Muscle of leg (tissue), 11 donors: Measurements from ENCODE around the gene PPTC7. TPM values are rescaled to one million over a fixed set of nuclear protein-coding genes. Genes with fewer than 3 reads are reported as not detected.
"Not testable (repeated sequence)": the region's sequence is repeated elsewhere in the genome, so short reads cannot be mapped to it uniquely, and the experiment has no call there.

Experiments used
- DNase-seq: peaks from one replicate; pipeline ENCODE4 v3.0.0; 2013
- H3K27ac ChIP-seq: one replicate; pipeline ENCODE4 v1.5.1; 2013; ENCODE audit warnings: mild to moderate bottlenecking, low read length, control low read depth
- H3K27me3 ChIP-seq: one replicate; pipeline ENCODE4 v1.6.1; 2013; ENCODE audit warnings: low read length; ENCODE audit not compliant: control insufficient read depth, insufficient read depth
- H3K36me3 ChIP-seq: one replicate; pipeline ENCODE4 v1.6.1; 2013; ENCODE audit warnings: low read length; ENCODE audit not compliant: control insufficient read depth, insufficient read depth
- H3K4me1 ChIP-seq: one replicate; pipeline ENCODE4 v1.6.1; 2013; ENCODE audit warnings: low read length; ENCODE audit not compliant: control insufficient read depth, insufficient read depth
- H3K4me3 ChIP-seq: one replicate; pipeline ENCODE4 v1.5.1; 2013; ENCODE audit warnings: low read length, control low read depth
- H3K9me3 ChIP-seq: replicated peaks from 2 replicates; pipeline ENCODE4 v1.6.1; 2013; ENCODE audit warnings: low read depth, low read length; ENCODE audit not compliant: control insufficient read depth
- WGBS: methylation state at CpG from one replicate; pipeline ENCODE4 v1.1.5; 2013; ENCODE audit warnings: missing lambda C conversion rate; ENCODE audit not compliant: insufficient coverage; 5-methylcytosine and 5-hydroxymethylcytosine counted together
- polyA plus RNA-seq, 8 donors: library from polyadenylated mRNA; unstranded; fragments of 120-200 nt; gene quantifications; one replicate each; pipeline versions ENCODE4 v1.2.1 to v1.2.3, GENCODE V29; 2013; ENCODE audit warnings: inconsistent platforms in 1 of 8, low replicate concordance in 1 of 8; ENCODE audit not compliant: insufficient read length in 8 of 8, insufficient read depth in 1 of 8
- total RNA-seq: library from RNA; stranded (reverse); fragments of 120-200 nt; gene quantifications from one replicate; pipeline ENCODE4 v1.2.4, GENCODE V29; 2013

Gene PPTC7
- total and polyA plus RNA-seq, 9 donors, result 3.8 to 12.1 (median 11.0) TPM

- H3K27me3 ChIP-seq, H3K4me3 ChIP-seq, DNase-seq, H3K36me3 ChIP-seq, H3K27ac ChIP-seq, H3K9me3 ChIP-seq, H3K4me1 ChIP-seq: not testable (repeated sequence)
- 96% methylated on average over 3 of the region's 5 CpGs for WGBS
Measured at GRCh38 chr12:110562386-110562785, 20.7 kb downstream of the PPTC7 start.

GRCh38 chr12:110561471-110562201 lies 21.5 kb downstream of the PPTC7 start:
- H3K4me3 ChIP-seq, result no peak overlapping the region
- DNase-seq, result no peak
- WGBS, result 82% methylated on average over 7 of the region's 15 CpGs
- no peaks in the 10 kb centered on the region for H3K4me1 ChIP-seq
- no peaks in the 10 kb centered on the region for H3K36me3 ChIP-seq
- no peaks in the 10 kb centered on the region for H3K9me3 ChIP-seq
- no peak overlapping the region for H3K27ac ChIP-seq
- H3K27me3 ChIP-seq, result no peaks in the 10 kb centered on the region

DNA sequence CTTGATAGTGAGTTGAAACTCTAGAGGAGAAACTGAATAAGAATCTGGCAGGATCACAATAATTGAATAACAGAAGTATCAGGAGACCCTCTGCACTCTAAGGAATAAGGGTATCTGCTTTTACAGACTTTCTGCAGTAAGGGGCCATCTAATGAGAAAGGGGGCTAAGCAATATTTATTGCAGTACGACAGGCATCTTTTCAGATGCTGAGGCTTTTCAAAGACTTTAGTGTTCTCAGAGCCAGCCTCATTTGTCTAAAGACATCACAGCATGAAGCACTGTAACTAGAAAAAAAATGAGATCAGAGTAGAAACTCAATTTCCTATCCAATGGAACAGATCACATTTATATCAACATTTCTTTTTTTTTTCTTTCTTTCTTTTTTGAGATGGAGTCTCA lies 22.2 kb downstream of the PPTC7 start:
- Histone ChIP-seq H3K4me3 (no peak overlapping the region), H3K4me1 (no peaks in the 10 kb centered on the region), H3K36me3 (no peaks in the 10 kb centered on the region), H3K27me3 (no peaks in the 10 kb centered on the region), H3K27ac (no peak overlapping the region), H3K9me3 (no peaks in the 10 kb centered on the region)
- DNase-seq, result no peak
- no CpG with 5 or more reads among the region's 1 CpG for whole genome bisulfite sequencing

DNA sequence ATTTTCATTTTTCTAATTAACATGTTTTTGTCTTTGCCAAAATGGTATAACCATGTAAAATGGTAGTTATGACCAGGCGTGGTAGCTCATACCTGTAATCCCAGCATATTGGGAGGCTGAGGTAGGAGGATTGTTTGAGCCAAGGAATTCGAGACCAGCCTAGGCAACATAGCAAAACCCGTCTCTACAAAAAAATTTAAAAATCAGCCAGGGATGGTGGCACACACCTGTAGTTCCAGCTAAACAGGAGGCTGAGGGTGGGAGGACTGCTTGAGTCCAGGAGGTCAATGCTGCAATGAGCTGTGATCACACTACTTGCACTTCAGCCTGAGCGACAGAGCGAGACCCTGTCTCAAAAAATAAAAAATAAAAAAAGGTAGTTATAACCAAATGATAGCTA lies 23.1 kb downstream of the PPTC7 start:
- no peaks in the 10 kb centered on the region for H3K9me3 ChIP-seq

DNA sequence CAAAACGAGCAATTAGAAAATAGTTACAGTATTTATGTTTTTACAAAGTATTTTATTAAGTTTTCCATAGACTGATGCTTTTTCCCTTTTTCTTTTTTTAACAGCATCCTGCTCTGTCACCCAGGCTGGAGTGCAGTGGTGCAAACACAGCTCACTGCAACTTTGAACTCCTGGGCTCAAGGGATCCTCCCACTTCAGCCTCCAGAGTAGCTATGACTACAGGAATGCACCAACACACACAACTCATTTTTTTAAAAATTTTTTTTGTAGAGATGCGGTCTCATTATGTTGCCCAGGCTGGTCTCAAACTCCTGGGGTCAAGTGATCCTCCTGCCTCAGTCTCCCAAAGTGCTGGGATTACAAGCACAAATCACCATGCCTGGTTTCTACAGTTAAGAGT lies 24.2 kb downstream of the PPTC7 start:
- not testable (repeated sequence) for H3K4me3 ChIP-seq, DNase-seq, H3K36me3 ChIP-seq, H3K27me3 ChIP-seq, H3K27ac ChIP-seq, H3K4me1 ChIP-seq, H3K9me3 ChIP-seq
- WGBS, result no CpG with 5 or more reads among the region's 2 CpGs

More for the DNA sequence above, 23.1 kb downstream of the PPTC7 start:
- DNase-seq, result no peak
- Histone ChIP-seq H3K4me3 (no peak overlapping the region), H3K27me3 (no peaks in the 10 kb centered on the region), H3K36me3 (no peaks in the 10 kb centered on the region), H3K27ac (no peak overlapping the region), H3K4me1 (no peaks in the 10 kb centered on the region)
- WGBS, result no CpG with 5 or more reads among the region's 5 CpGs

DNA sequence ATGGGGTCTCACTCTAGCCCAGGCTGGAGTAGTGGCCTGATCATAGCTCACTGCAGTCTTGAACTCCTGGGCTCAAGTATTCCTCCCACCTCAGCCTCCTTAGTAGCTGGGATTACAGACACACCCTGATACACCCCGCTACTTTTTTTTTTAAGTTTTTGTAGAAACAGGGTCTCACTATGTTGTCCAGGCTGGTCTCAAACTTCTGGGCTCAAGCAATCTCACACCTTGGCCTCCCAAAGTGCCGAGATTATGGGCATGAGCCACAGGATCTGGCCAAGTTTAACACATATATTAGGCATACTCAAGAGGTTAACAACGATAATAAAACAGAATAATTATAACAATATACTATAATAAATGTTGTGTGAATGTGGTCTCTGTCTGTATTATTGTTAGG lies 25.8 kb downstream of the PPTC7 start:
- no peak for DNase-seq
- H3K4me1 ChIP-seq, result no peaks in the 10 kb centered on the region
- no peaks in the 10 kb centered on the region for H3K27me3 ChIP-seq
- H3K4me3 ChIP-seq, result no peak overlapping the region
- no peaks in the 10 kb centered on the region for H3K36me3 ChIP-seq
- no peaks in the 10 kb centered on the region for H3K9me3 ChIP-seq
- no peak overlapping the region for H3K27ac ChIP-seq
- WGBS, result 100% methylated on average over 1 of the region's 3 CpGs

DNA sequence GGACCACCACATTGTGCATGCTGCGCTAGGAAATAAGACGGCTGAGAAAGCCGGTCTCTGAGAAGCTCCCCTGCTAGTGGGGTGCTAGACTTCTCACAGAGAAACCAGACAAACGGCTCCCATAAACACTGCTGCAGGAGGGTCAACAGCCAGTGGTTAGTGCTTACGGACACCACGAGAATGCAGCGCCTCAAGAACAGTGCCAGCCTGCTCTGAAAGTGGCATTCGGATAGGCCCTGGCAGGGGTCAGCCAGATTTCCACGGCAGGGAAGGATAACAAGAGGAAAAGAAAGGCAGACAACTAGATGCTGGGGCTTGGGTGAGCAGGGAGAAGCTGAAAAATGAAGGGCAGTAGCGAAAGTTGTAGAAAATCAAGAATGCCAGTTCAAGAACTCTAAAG lies 26.4 kb downstream of the PPTC7 start:
- H3K4me3 ChIP-seq, result no peak overlapping the region
- no peaks in the 10 kb centered on the region for H3K4me1 ChIP-seq
- no peaks in the 10 kb centered on the region for H3K36me3 ChIP-seq
- H3K27me3 ChIP-seq, result no peaks in the 10 kb centered on the region
- no peak for DNase-seq
- H3K9me3 ChIP-seq, result no peaks in the 10 kb centered on the region
- 78% methylated on average over 10 of the region's 10 CpGs for WGBS
- no peak overlapping the region for H3K27ac ChIP-seq

DNA sequence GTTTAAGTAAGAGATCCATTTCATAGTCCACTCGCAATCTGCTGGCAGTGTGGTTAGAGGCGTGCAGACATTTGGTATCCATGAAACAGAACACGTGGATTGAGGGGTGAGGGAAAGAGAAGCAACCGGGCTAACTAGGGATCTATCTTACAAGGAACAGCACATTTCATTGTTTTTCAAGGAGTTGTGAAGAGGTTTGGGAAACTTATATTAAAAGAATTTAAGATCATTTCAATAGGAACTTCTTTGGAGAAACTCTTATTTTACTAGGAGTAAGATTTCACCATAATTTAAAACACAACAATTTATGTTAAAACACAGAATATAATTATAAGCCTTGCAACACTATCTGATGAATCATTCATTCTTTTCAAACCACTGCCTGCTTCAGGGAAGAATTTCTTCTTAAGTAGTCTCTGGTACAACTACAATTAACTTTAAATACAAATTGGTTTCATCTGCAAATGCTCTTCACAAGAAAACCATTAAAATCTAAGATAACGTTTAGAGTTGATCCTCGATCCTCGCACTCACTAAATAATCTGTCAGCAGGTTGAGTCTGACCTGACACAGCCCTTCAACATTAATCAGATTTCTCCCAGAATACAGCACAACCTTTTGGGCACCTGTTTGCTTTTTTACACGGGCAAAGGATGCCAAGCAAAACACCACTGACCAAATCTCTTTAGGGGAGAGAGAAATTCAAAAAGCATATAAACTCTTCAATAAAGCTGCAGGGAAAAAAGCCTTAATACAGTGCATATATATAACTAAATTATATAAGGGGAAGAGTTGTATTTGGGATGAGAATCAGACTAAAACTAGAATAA lies 27.3 kb downstream of the PPTC7 start:
- H3K4me1 ChIP-seq, result no peaks in the 10 kb centered on the region
- no peaks in the 10 kb centered on the region for H3K27me3 ChIP-seq
- WGBS, result 63% methylated on average over 5 of the region's 8 CpGs
- no peak overlapping the region for H3K27ac ChIP-seq
- H3K36me3 ChIP-seq, result no peaks in the 10 kb centered on the region
- DNase-seq, result peak; percentile 12
- H3K4me3 ChIP-seq, result no peak overlapping the region
- H3K9me3 ChIP-seq, result no peaks in the 10 kb centered on the region

DNA sequence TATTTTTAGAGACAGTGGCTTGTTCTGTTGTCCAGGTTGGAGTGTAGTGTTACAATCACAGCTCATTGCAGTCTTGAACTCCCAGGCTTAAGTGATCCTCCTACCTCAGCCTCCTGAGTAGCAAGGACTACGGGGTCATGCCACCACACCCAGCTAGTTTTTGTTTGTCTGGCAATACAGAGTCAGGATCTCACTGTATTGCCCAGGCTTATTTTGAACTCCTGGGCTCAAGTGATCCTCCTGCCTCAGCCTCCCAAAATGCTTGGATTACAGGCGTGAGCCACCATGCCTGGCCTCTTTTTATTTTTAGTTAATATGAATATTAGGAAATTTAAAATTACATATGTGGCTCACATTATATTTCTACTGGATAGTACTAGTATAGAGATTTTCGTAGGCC lies 28.9 kb downstream of the PPTC7 start:
- H3K27me3 ChIP-seq, result no peaks in the 10 kb centered on the region
- no peaks in the 10 kb centered on the region for H3K4me1 ChIP-seq
- no peaks in the 10 kb centered on the region for H3K9me3 ChIP-seq
- H3K36me3 ChIP-seq, result peaks cover 3% of the 10 kb centered on the region
- WGBS, result 91% methylated on average over 1 of the region's 3 CpGs
- no peak for DNase-seq
- no peak overlapping the region for H3K27ac ChIP-seq
- no peak overlapping the region for H3K4me3 ChIP-seq

DNA sequence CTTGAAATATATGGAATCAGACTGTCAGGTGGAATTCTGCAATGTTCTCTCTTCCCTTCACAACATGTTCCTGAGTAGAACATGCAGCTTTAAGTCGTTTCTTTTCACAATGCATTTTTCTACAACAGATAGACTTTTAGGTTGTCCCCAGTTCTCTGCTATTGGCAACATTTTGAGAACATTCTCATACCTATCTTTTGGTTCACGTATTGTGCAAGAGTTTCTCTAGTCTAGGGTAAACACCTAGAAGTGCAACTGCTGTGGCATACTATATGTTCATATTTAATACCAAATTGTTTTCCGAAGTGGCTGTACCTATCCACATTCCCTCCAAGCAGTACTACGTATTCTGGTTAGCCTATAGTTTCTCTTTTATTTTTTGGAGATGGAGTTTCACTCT lies 32.1 kb downstream of the PPTC7 start:
- no peaks in the 10 kb centered on the region for H3K9me3 ChIP-seq
- DNase-seq, result no peak
- no peaks in the 10 kb centered on the region for H3K27me3 ChIP-seq
- H3K36me3 ChIP-seq, result peaks cover 3% of the 10 kb centered on the region
- H3K4me1 ChIP-seq, result no peaks in the 10 kb centered on the region
- H3K27ac ChIP-seq, result no peak overlapping the region
- H3K4me3 ChIP-seq, result no peak overlapping the region
- 94% methylated on average over 2 of the region's 4 CpGs for WGBS
